SU-DHL-6 (cell line): ENCODE results near the gene PRSS56.

ENCODE experiments used
- H2AFZ ChIP-seq: fragments of 200-600 bp; sonication (generic); 2 replicates; pipeline ENCODE4 v1.6.1; 2014; ENCODE audit warnings: low read depth, mild to moderate bottlenecking, moderate library complexity, mixed read lengths, antibody characterized with exemption, low read length; ENCODE audit not compliant: severe bottlenecking
- H3F3A ChIP-seq: fragments of 200-600 bp; shearing (Covaris generic); 2 replicates; pipeline ENCODE4 v1.6.0; 2016; ENCODE audit warnings: antibody characterized with exemption, mild to moderate bottlenecking; ENCODE audit not compliant: insufficient read depth
- H3K27ac ChIP-seq: fragments of 200-600 bp; sonication (generic); 2 replicates; pipeline ENCODE4 v1.5.1; 2016; ENCODE audit warnings: low read depth, mild to moderate bottlenecking, low read length, moderate library complexity, mixed read lengths
- H3K27me3 ChIP-seq: fragments of 200-600 bp; sonication (generic), shearing (Covaris generic); 2 replicates; pipeline ENCODE4 v1.6.0; 2014; ENCODE audit warnings: mild to moderate bottlenecking, low read length
- H3K36me3 ChIP-seq: fragments of 200-600 bp; sonication (generic); 2 replicates; pipeline ENCODE4 v1.6.1; 2014; ENCODE audit warnings: mild to moderate bottlenecking, low read length, mixed read lengths
- H3K4me2 ChIP-seq: fragments of 300-600, 200-600 bp; shearing (Covaris generic), sonication (generic); 2 replicates; pipeline ENCODE4 v1.6.0; 2014; ENCODE audit warnings: low read length, low read depth, mild to moderate bottlenecking; ENCODE audit not compliant: poor library complexity, severe bottlenecking
- H3K4me3 ChIP-seq: fragments of 200-600 bp; sonication (generic); 2 replicates; pipeline ENCODE4 v1.5.1; 2014; ENCODE audit warnings: antibody characterized with exemption, low read length, mild to moderate bottlenecking, mixed read lengths; ENCODE audit not compliant: insufficient read depth, poor library complexity, severe bottlenecking
- H3K79me2 ChIP-seq: fragments of 200-600 bp; sonication (generic); 2 replicates; pipeline ENCODE4 v1.6.1; 2014; ENCODE audit warnings: mild to moderate bottlenecking, low read length, moderate library complexity; ENCODE audit not compliant: insufficient read depth
- H3K9ac ChIP-seq: fragments of 200-600 bp; sonication (generic); 2 replicates; pipeline ENCODE4 v1.7.0; 2014; ENCODE audit warnings: mild to moderate bottlenecking, low read length
- H3K9me2 ChIP-seq: fragments of 200-600 bp; sonication (generic); replicated peaks from 2 replicates; pipeline ENCODE4 v1.6.1; 2014; ENCODE audit warnings: low read length; ENCODE audit not compliant: insufficient read depth
- H3K9me3 ChIP-seq: fragments of 200-600 bp; sonication (generic); 2 replicates; pipeline ENCODE4 v1.6.1; 2014; ENCODE audit warnings: low read length, mixed read lengths; ENCODE audit not compliant: insufficient read depth
- H4K20me1 ChIP-seq: fragments of 200-600 bp; sonication (generic); 2 replicates; pipeline ENCODE4 v1.6.1; 2014; ENCODE audit warnings: low read depth, mild to moderate bottlenecking, antibody characterized with exemption, low read length, moderate library complexity, mixed read lengths
- CTCF ChIP-seq: fragments of 200-600 bp; sonication (generic); IDR thresholded peaks from one replicate; pipeline ENCODE4 v1.5.1; 2017; ENCODE audit warnings: antibody characterized with exemption, mild to moderate bottlenecking, low read length, moderate library complexity; ENCODE audit not compliant: insufficient read depth, poor library complexity, severe bottlenecking
- EZH2phosphoT487 ChIP-seq: fragments of 200-600 bp; sonication (generic), shearing (Covaris generic); conservative IDR thresholded peaks from 2 replicates; pipeline ENCODE4 v1.6.1; 2018; ENCODE audit warnings: mild to moderate bottlenecking, antibody characterized with exemption, low read length, moderate library complexity, mixed read lengths

PRSS56 gene

GRCh38 chr2:232521959-232522622, 1.9 kb downstream of the PRSS56 start:
- Histone ChIP-seq H3K4me3 (no peak overlapping the region), H3K27ac (no peak overlapping the region), H3K9me3 (no peaks in the 10 kb centered on the region), H3K4me2 (no peak overlapping the region), H2AFZ (no peak overlapping the region), H4K20me1 (no peaks in the 10 kb centered on the region), H3K36me3 (no peaks in the 10 kb centered on the region), H3K9ac (no peak overlapping the region), H3K27me3 (no peaks in the 10 kb centered on the region), H3K79me2 (no peaks in the 10 kb centered on the region), H3F3A (no peaks in the 10 kb centered on the region), H3K9me2 (no peaks in the 10 kb centered on the region)
- TF ChIP-seq CTCF: peak; percentile 47
- TF ChIP-seq EZH2phosphoT487: no peak

- no peaks in the 10 kb centered on the region for H3K9me2 ChIP-seq
- H3F3A ChIP-seq: no peaks in the 10 kb centered on the region
- TF ChIP-seq EZH2phosphoT487: no peak
- TF ChIP-seq CTCF: no peak
- H4K20me1 ChIP-seq: no peaks in the 10 kb centered on the region
- H3K4me2 ChIP-seq: no peak overlapping the region
- no peak overlapping the region for H3K27ac ChIP-seq
- H2AFZ ChIP-seq: no peak overlapping the region
- no peaks in the 10 kb centered on the region for H3K79me2 ChIP-seq
- no peaks in the 10 kb centered on the region for H3K36me3 ChIP-seq
- no peaks in the 10 kb centered on the region for H3K27me3 ChIP-seq
- no peaks in the 10 kb centered on the region for H3K9me3 ChIP-seq
- no peak overlapping the region for H3K4me3 ChIP-seq
- no peak overlapping the region for H3K9ac ChIP-seq
Measured at GRCh38 chr2:232522623-232523401, 2.6 kb downstream of the PRSS56 start.

- H3F3A ChIP-seq: no peaks in the 10 kb centered on the region
- no peak overlapping the region for H3K27ac ChIP-seq
- H3K9ac ChIP-seq: no peak overlapping the region
- H4K20me1 ChIP-seq: no peaks in the 10 kb centered on the region
- H2AFZ ChIP-seq: no peak overlapping the region
- H3K36me3 ChIP-seq: no peaks in the 10 kb centered on the region
- no peaks in the 10 kb centered on the region for H3K9me3 ChIP-seq
- H3K4me3 ChIP-seq: no peak overlapping the region
- H3K9me2 ChIP-seq: no peaks in the 10 kb centered on the region
- no peaks in the 10 kb centered on the region for H3K27me3 ChIP-seq
- H3K4me2 ChIP-seq: no peak overlapping the region
- no peaks in the 10 kb centered on the region for H3K79me2 ChIP-seq
- no peak for TF ChIP-seq CTCF
- TF ChIP-seq EZH2phosphoT487: no peak
Measured at GRCh38 chr2:232523402-232523681, 3.2 kb downstream of the PRSS56 start.
